Liver (tissue), 9 donors: ENCODE measurements around the gene EDA2R. TPM values are rescaled to one million over a fixed set of nuclear protein-coding genes. Genes with fewer than 3 reads are reported as not detected.

Experiments used
- DNase-seq: peaks from one replicate; pipeline ENCODE4 v3.0.0-alpha.2; 2017; ENCODE audit warnings: low spot score
- H3K27ac ChIP-seq, 2 donors: one replicate each; pipeline ENCODE4 v1.7.0; 2013; ENCODE audit warnings: inconsistent platforms in 2 of 2, low read length in 2 of 2, control low read depth in 1 of 2, low read depth in 1 of 2, mild to moderate bottlenecking in 1 of 2
- H3K27me3 ChIP-seq, 4 donors: one replicate each; pipeline versions ENCODE4 v1.6.1 to v1.7.0; 2013; ENCODE audit warnings: low read length in 3 of 4, inconsistent platforms in 1 of 4, mild to moderate bottlenecking in 1 of 4, moderate library complexity in 1 of 4; ENCODE audit not compliant: control insufficient read depth in 4 of 4, insufficient read depth in 4 of 4
- H3K36me3 ChIP-seq, 4 donors: one replicate each; pipeline versions ENCODE4 v1.6.1 to v1.7.0; 2013; ENCODE audit warnings: low read length in 3 of 4, mild to moderate bottlenecking in 3 of 4, low read depth in 1 of 4, moderate library complexity in 1 of 4; ENCODE audit not compliant: control insufficient read depth in 4 of 4, insufficient read depth in 3 of 4
- H3K4me1 ChIP-seq, 4 donors: one replicate each; pipeline versions ENCODE4 v1.6.1 to v1.7.0; 2013; ENCODE audit warnings: low read length in 3 of 4, mild to moderate bottlenecking in 3 of 4, moderate library complexity in 1 of 4; ENCODE audit not compliant: control insufficient read depth in 4 of 4, insufficient read depth in 4 of 4
- H3K4me3 ChIP-seq, 3 donors: one replicate each; pipeline versions ENCODE4 v1.6.1 to v1.7.0; 2013; ENCODE audit warnings: low read length in 3 of 3, control low read depth in 1 of 3, low read depth in 1 of 3, mild to moderate bottlenecking in 1 of 3
- H3K9ac ChIP-seq, 2 donors: one replicate each; pipeline ENCODE4 v1.7.0; 2013; ENCODE audit warnings: low read length in 2 of 2, mild to moderate bottlenecking in 2 of 2, moderate library complexity in 2 of 2, control low read depth in 1 of 2, low read depth in 1 of 2
- H3K9me3 ChIP-seq, 4 donors: one replicate each; pipeline versions ENCODE4 v1.6.1 to v1.7.0; 2013; ENCODE audit warnings: low read length in 3 of 4; ENCODE audit not compliant: control insufficient read depth in 4 of 4
- ATF3 ChIP-seq: IDR thresholded peaks from 2 replicates; pipeline ENCODE4 v1.6.1; 2016; ENCODE audit warnings: antibody characterized with exemption
- CTCF ChIP-seq: fragments of 150-350 bp; IDR thresholded peaks from 2 replicates; pipeline ENCODE4 v1.5.1; 2017; ENCODE audit warnings: improper control_type of control experiment, low read depth, low read length; ENCODE audit not compliant: missing input control
- EGR1 ChIP-seq, 2 donors: IDR thresholded peaks; 2 replicates each; pipeline ENCODE4 v1.6.1; 2016 to 2018; ENCODE audit warnings: antibody characterized with exemption in 2 of 2, low read depth in 2 of 2
- FOXA2 ChIP-seq: IDR thresholded peaks from 2 replicates; pipeline ENCODE4 v1.6.1; 2016; ENCODE audit warnings: antibody characterized with exemption
- GABPA ChIP-seq, 2 donors: IDR thresholded peaks in 1 of 2; conservative IDR thresholded peaks in 1 of 2; 2 replicates each; pipeline ENCODE4 v1.6.1; 2016; ENCODE audit warnings: antibody characterized with exemption in 2 of 2, mild to moderate bottlenecking in 1 of 2, moderate library complexity in 1 of 2
- HNF4A ChIP-seq, 2 donors: conservative IDR thresholded peaks; 2 replicates each; pipeline ENCODE4 v1.6.1; 2016; ENCODE audit warnings: antibody characterized with exemption in 2 of 2, mild to moderate bottlenecking in 2 of 2
- JUND ChIP-seq, 2 donors: IDR thresholded peaks; 2 replicates each; pipeline ENCODE4 v1.6.1; 2016; ENCODE audit warnings: antibody characterized with exemption in 2 of 2
- MAX ChIP-seq: IDR thresholded peaks from 2 replicates; pipeline ENCODE4 v1.6.1; 2016; ENCODE audit warnings: antibody characterized with exemption
- NR2F2 ChIP-seq: IDR thresholded peaks from 2 replicates; pipeline ENCODE4 v1.6.1; 2016; ENCODE audit warnings: antibody characterized with exemption
- RAD21 ChIP-seq, 2 donors: IDR thresholded peaks; 2 replicates each; pipeline ENCODE4 v1.6.1; 2016; ENCODE audit warnings: antibody characterized with exemption in 2 of 2, mild to moderate bottlenecking in 2 of 2
- REST ChIP-seq: IDR thresholded peaks from 2 replicates; pipeline ENCODE4 v1.6.1; 2016; ENCODE audit warnings: antibody characterized with exemption, mild to moderate bottlenecking
- RXRA ChIP-seq, 2 donors: IDR thresholded peaks; 2 replicates each; pipeline ENCODE4 v1.6.1; 2017 to 2018; ENCODE audit warnings: antibody characterized with exemption in 2 of 2, mild to moderate bottlenecking in 1 of 2
- TAF1 ChIP-seq: conservative IDR thresholded peaks from 2 replicates; pipeline ENCODE4 v1.6.1; 2016; ENCODE audit warnings: antibody characterized with exemption, mild to moderate bottlenecking
- YY1 ChIP-seq: IDR thresholded peaks from 2 replicates; pipeline ENCODE4 v1.6.1; 2016; ENCODE audit warnings: antibody characterized with exemption, mild to moderate bottlenecking
- ZBTB33 ChIP-seq: IDR thresholded peaks from 2 replicates; pipeline ENCODE4 v1.6.1; 2016; ENCODE audit warnings: antibody characterized with exemption
- WGBS: extraction: QIAGEN DNeasy Blood & Tissue Kit; methylation state at CpG from one replicate; pipeline ENCODE4 v1.1.7; 2013; 5-methylcytosine and 5-hydroxymethylcytosine counted together
- polyA plus RNA-seq, 2 donors: library from polyadenylated mRNA; stranded (reverse) in 1 of 2; unstranded in 1 of 2; fragments of 200-250 nt in 1 of 2; fragments of >200 nt in 1 of 2; fragmentation: Nextera tagmentation in 1 of 2; extraction: Ambion mirVana in 1 of 2; gene quantifications; one replicate each; pipeline versions ENCODE4 v1.2.1 to v1.2.3, GENCODE V29; 2013 to 2015
- total RNA-seq, 2 donors: library from RNA; depleted of rRNA; stranded (reverse); fragments of >200 nt; gene quantifications; one replicate each; pipeline ENCODE4 v1.2.3, GENCODE V29; 2014
- donor health status: healthy.
- donor health status: healthy.
- donor health status: healthy.
- donor health status: healthy.
- donor health status: healthy.

Gene EDA2R
- total RNA-seq (under 1 TPM in 1 of 2 donors, not detected in 1; 0.09 TPM), polyA plus RNA-seq (under 1 TPM in 1 of 2 donors, not detected in 1; 0.01 TPM)

DNA sequence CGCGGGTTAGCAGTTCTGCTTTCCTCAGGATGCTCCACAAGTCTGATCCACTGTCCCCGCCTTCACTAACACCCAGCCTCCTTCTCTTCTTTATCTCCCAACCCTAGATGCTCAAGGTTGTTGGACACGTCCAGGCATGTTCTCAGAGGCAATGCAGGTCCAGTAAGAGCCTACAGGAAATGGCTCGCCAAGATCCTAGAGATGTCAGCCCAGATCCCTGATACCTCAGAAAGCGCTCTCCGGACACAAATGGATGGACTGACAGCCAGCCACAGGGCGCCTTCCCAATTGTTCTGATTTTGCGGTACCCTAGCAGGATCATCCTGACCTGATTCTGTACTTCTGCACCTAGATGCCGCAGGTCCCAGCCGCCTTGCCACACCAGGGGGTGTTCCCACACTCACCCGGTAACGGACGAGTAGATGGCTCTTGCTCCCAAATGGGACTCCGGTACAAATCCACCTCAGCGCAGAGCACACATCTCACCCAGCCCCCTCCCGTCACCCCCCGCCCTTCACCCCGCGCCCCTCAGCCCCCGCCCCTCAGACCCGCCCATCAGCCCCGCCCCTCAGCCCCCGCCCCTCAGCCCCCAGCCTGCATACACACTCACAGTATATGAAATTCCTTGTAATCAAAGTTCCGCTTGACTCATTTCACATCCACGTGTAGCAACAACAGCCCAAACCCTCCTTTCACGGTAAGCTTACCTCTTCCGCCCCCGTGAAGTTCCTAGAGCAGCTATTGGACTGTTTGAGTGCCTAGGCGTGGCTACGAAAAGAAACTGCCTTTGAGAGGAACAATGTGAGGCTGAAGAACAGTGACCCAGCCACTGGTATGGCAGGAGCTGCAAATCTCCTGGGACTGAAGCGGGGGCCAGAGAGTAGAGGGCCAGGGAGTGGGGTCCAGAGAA lies at the start of gene EDA2R:
TSS of gene EDA2R (minus strand) at position 488 of the 910 bp plus-strand sequence. CDS start 23,058 bp downstream, outside the sequence.
- no peaks in the 10 kb centered on the region for H3K27me3 ChIP-seq
- no peaks in the 10 kb centered on the region for H3K36me3 ChIP-seq
- WGBS = 6% methylated on average over 32 of the region's 32 CpGs
- no peak within 1 kb of the TSS for H3K4me3 ChIP-seq
- no peaks in the 10 kb centered on the region for H3K4me1 ChIP-seq
- H3K27ac ChIP-seq = no peak within 1 kb of the TSS
- no peaks in the 10 kb centered on the region for H3K9me3 ChIP-seq
- TF ChIP-seq ATF3 (no peak), REST (no peak), JUND (IDR thresholded peaks at IDR 0.05) (no peak), MAX (no peak), YY1 (no peak), HNF4A (conservative IDR thresholded peaks at IDR 0.05) (no peak), CTCF (no peak), EGR1 (IDR thresholded peaks at IDR 0.05; ENCODE audit: low read depth in 2 of 2) (no peak), FOXA2 (no peak), GABPA (IDR thresholded peaks at IDR 0.05 in 1 of 2, conservative IDR thresholded peaks at IDR 0.05 in 1 of 2) (no peak), TAF1 (no peak), NR2F2 (no peak), ZBTB33 (no peak)
- H3K9ac ChIP-seq = no peak within 1 kb of the TSS
- DNase-seq = no peak

- DNase-seq = no peak
- Histone ChIP-seq H3K9ac (no peak overlapping the region), H3K27ac (no peak overlapping the region), H3K9me3 (no peaks in the 10 kb centered on the region), H3K36me3 (no peaks in the 10 kb centered on the region), H3K27me3 (no peaks in the 10 kb centered on the region), H3K4me3 (no peak overlapping the region), H3K4me1 (no peaks in the 10 kb centered on the region)
- whole genome bisulfite sequencing = 33% methylated on average over 2 of the region's 2 CpGs
- TF ChIP-seq FOXA2 (no peak), RAD21 (IDR thresholded peaks at IDR 0.05) (no peak), EGR1 (IDR thresholded peaks at IDR 0.05; ENCODE audit: low read depth in 2 of 2) (no peak), ZBTB33 (no peak), NR2F2 (no peak), REST (no peak), YY1 (no peak), RXRA (IDR thresholded peaks at IDR 0.05) (no peak), TAF1 (no peak)
These were observed 45.3 kb upstream of the EDA2R start for GRCh38 chrX:66684196-66684595.
